SK-N-SH (cell line): ENCODE data around the gene BCAR3.

Experiments used
- EZH2phosphoT487 ChIP-seq: fragments of 200-600 bp; sonication (generic); IDR thresholded peaks from 2 replicates; pipeline ENCODE4 v1.6.1; 2017; ENCODE audit warnings: low read depth, mixed run types, mild to moderate bottlenecking, antibody characterized with exemption, moderate library complexity, borderline replicate concordance
- GABPA ChIP-seq: IDR thresholded peaks from 2 replicates; pipeline ENCODE4 v1.4.0; 2012; ENCODE audit warnings: low read depth, mild to moderate bottlenecking
- JUND ChIP-seq: IDR thresholded peaks from 2 replicates; pipeline ENCODE4 v1.4.0; 2012
- RAD21 ChIP-seq: IDR thresholded peaks from 2 replicates; pipeline ENCODE4 v1.6.1; 2012; ENCODE audit warnings: mild to moderate bottlenecking, low read length
- TAF1 ChIP-seq: IDR thresholded peaks from 2 replicates; pipeline ENCODE4 v1.6.1; 2012; ENCODE audit warnings: low read depth, mild to moderate bottlenecking, low read length, moderate library complexity, borderline replicate concordance
- TF ChIP-seq, protein P1 (sequence below): fragments of 200-600 bp; sonication (generic); IDR thresholded peaks from 2 replicates; pipeline ENCODE4 v1.6.1; 2017; ENCODE audit warnings: antibody characterized with exemption, mild to moderate bottlenecking, moderate library complexity

- TF ChIP-seq TAF1 (no peak), GABPA (no peak), RAD21 (no peak), JUND (no peak), EZH2phosphoT487 (no peak)
- TF ChIP-seq, protein P1, sequence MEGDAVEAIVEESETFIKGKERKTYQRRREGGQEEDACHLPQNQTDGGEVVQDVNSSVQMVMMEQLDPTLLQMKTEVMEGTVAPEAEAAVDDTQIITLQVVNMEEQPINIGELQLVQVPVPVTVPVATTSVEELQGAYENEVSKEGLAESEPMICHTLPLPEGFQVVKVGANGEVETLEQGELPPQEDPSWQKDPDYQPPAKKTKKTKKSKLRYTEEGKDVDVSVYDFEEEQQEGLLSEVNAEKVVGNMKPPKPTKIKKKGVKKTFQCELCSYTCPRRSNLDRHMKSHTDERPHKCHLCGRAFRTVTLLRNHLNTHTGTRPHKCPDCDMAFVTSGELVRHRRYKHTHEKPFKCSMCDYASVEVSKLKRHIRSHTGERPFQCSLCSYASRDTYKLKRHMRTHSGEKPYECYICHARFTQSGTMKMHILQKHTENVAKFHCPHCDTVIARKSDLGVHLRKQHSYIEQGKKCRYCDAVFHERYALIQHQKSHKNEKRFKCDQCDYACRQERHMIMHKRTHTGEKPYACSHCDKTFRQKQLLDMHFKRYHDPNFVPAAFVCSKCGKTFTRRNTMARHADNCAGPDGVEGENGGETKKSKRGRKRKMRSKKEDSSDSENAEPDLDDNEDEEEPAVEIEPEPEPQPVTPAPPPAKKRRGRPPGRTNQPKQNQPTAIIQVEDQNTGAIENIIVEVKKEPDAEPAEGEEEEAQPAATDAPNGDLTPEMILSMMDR: no peak
Measured at GRCh38 chr1:93569489-93569888, 112.1 kb downstream of the BCAR3 start.
